CMK (cell line): ENCODE measurements around the gene DNAH1.

Source experiments
- DNase-seq: peaks from one replicate; pipeline ENCODE4 v3.0.0-alpha.2; 2010; ENCODE audit warnings: low read depth

The DNAH1 gene

DNA sequence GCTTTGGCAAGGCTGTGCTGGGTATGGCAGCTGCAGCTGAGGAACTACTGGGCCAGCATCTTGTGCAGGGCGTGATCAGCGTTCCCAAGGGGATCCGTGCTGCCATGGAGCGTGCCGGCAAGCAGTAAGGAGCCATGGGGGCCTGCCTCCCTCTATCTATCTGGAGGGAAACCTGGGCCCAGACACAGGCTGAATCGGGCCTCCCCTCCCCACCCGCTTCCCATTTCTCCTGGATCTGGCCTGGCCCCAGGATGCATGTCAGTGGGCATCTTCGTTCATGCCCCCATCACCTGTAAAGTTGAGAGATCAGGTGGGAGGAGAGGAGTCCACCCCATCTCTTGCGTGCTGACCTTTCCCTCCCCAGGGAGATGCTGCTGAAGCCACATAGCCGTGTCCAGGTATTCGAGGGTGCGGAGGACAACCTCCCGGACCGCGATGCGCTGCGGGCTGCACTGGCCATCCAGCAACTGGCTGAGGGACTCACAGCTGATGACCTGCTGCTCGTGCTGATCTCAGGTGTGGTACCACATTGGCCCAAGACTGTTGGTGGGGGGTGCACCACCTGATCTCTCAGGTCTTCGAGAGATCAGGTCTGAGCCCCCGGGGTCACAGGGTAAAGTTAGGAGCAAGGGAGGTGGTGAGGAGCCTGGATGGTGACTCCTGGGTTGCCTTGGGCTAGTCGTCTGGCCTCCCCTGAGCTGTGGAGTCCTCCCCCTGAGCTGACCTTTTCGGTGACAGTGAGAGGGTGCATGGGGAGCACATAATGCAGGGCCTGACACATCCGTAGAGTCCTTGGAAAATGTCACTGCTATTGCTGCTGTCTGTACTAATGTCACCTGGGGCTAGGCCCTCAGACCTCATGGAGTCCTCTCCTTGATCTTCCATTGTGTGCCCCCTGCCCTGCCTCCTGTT lies 25.3 kb upstream of the DNAH1 start:
- no peak for DNase-seq

DNA sequence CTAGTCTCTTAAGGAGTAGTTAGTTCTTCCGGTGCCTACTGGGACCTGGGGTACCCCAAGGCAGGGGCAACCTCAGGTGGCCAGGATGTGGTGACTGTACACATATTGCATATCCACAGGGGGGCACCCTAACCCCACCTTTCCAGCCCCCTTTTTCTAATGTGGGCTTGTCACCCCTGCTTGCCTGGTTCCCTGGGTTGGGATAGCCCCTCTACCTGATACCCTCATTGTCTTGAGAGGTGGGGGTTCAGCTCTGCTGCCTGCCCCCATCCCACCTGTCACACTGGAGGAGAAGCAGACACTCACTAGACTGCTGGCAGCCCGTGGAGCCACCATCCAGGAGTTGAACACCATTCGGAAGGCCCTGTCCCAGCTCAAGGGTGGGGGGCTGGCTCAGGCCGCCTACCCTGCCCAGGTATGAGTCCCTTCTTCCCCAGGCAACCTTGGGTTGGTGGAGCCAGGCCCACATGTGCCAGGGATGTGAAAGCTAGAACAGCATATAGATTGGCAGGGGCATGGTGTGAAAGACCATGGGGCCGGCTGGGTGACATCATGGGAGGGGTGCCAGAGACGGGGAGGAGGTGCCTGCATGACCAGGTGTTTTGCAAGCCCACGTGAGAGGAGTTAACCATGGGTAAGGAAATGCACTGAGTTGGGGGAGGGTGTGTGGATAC lies 24.5 kb upstream of the DNAH1 start:
- DNase-seq, result no peak

DNA sequence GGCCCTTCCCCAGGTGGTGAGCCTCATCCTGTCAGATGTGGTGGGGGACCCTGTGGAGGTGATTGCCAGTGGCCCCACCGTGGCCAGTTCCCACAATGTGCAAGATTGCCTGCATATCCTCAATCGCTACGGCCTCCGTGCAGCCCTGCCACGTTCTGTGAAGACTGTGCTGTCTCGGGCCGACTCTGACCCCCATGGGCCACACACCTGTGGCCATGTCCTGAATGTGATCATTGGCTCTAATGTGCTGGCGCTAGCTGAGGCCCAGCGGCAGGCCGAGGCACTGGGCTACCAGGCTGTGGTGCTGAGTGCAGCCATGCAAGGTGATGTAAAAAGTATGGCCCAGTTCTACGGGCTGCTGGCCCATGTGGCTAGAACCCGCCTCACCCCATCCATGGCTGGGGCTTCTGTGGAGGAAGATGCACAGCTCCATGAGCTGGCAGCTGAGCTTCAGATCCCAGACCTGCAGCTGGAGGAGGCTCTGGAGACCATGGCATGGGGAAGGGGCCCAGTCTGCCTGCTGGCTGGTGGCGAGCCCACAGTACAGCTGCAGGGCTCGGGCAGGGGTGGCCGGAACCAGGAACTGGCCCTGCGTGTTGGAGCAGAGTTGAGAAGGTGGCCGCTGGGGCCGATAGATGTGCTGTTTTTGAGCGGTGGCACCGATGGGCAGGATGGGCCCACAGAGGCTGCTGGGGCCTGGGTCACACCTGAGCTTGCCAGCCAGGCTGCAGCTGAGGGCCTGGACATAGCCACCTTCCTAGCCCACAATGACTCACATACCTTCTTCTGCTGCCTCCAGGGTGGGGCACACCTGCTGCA lies 23.7 kb upstream of the DNAH1 start:
- DNase-seq, result no peak

DNA sequence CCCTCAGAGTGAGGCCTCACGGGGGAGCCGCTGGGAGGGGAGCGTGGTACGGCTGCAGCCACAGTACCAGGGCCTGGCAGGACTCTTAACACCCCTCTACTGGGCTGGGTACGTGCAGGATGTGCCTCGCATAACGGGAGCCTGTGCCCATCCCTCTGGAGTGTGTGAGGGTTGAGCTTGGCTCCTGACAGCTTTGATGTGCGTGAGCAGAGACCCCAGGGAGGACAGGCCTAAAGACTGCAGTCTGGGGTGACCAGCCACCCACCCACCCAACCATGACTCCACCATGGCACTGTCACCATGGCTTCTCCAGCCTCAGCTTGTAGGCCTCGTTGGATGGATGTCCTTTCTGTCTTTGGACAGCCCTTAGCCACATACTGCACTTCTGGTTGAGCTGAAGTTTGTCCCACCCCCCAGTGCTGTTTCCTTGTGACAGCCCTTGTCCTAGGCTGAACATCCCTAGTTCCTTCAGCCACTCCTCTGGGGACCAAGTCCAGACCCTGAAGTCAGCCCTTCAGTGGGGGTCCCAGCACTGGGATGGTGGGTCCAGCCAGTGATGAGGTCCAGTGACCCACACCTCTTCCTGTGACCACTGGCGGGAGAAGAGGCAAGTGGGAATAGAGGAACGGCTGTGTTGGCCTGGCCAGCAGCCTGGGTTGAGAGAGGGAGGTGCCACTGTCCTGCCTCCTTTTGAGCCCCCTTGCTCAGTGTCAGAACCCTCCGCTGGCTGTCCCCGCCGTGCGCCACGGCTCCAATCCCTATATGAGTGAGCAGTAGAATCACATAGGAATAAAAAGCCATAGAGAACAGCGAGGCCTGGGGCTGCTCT lies 22.4 kb upstream of the DNAH1 start:
- no peak for DNase-seq

DNA sequence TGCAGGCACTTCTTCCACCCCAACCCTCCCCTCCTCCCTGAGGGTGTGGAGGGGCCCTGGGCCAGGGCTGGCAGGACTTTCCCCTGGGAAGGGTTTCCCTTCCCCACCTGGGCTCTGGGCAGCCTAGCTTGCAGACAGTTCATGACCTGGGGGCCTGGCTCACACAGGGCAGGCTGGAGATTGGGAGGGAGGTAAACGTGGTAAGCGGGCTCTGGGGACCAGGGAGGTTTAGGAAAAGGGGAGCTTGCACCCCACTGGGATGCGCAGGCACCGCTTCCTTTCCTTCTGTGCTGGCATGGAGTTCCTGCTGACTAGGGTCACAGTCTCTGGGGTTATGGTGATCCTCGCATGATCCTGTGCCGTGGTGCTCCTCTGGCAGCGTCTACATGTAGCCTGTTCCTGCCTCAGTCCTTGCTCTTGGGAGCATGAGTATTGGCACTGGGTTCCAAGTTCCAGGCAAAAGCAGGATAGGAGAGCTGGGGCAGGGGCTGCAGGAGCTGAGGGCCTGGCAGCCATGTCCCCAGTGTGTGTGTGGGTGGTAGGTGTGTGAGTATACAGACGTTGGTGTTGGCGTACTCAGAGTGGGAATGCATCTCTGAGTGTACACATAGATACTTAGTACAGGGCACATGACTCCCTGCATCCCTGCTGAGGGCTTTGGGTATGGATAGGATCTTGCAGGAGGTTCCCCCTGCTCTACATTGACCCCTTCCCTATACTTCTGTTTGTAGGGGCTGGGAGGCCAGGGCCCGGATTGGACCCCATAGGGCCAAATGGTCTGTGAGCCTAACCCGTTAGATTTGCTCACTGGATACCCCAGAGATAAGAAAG lies 21.6 kb upstream of the DNAH1 start:
- no peak for DNase-seq

DNA sequence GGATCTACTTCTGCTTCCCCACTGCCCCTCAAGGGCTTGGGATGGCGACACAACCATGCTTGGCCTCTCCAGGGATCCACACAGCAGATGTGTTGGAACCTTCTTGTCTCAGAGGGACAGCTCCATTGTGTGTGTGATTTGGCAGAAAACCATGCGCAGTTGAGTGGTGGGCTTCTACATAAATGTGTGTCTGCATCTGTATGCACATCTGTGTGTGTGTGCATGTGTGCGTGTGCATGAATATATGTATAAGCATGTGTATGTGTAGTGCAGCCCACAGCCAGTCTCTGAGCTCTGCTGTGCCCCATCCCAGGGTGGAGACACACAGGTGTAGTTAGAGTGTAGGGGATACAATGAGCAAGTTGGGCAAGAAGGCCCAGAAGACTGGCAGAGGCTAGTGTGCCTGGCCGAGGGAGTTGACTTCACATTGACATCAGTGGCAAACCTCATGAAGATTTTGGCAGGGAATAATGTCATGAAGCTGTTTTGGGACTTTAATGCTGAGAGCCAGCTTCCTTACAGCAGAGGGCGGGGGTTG lies 20.4 kb upstream of the DNAH1 start:
- DNase-seq, result no peak

DNA sequence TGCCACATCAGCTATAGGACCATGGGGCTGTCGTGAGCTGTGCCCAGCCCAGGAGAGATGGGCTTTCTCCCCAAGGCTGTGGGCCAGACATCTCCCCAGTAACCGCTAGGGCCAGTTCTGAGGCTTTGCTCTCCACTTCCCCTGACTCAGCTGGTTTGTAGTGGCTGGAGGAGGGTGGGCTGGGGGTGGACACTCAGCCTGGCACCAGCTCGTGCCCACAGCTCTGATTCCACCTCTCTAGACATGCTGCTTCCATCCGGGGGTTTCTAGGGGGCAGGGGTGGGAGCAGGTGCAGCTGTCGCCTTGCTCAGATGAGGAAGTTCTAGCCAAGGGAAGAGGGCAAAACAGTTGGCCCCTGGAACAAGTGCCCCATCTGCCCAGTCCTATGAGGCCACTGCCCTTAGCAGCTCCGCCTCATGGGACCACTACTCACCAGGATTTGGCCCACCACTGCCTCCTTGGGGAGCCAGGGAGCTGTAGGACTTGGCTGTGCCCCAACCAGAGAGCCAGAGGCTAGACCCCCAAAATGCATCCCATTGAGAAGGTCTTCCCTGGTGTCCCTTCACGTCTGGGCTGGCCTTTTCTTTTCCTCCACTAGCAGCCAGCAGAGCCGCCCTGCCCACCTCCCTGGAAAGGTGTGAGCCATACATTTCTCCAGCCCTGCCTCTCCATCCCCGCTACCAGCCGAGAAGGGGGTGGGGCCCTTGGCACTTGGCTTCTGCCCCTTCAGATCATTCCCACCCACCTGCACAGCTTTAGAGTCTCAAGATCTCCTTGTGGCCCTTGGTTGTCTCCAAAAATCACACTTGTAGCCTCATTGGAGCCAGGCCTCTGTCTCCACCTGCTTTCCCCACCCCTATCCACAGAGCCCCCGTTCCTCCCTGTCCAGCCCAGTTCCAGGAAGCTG lies 18.6 kb upstream of the DNAH1 start:
- DNase-seq, result no peak

DNA sequence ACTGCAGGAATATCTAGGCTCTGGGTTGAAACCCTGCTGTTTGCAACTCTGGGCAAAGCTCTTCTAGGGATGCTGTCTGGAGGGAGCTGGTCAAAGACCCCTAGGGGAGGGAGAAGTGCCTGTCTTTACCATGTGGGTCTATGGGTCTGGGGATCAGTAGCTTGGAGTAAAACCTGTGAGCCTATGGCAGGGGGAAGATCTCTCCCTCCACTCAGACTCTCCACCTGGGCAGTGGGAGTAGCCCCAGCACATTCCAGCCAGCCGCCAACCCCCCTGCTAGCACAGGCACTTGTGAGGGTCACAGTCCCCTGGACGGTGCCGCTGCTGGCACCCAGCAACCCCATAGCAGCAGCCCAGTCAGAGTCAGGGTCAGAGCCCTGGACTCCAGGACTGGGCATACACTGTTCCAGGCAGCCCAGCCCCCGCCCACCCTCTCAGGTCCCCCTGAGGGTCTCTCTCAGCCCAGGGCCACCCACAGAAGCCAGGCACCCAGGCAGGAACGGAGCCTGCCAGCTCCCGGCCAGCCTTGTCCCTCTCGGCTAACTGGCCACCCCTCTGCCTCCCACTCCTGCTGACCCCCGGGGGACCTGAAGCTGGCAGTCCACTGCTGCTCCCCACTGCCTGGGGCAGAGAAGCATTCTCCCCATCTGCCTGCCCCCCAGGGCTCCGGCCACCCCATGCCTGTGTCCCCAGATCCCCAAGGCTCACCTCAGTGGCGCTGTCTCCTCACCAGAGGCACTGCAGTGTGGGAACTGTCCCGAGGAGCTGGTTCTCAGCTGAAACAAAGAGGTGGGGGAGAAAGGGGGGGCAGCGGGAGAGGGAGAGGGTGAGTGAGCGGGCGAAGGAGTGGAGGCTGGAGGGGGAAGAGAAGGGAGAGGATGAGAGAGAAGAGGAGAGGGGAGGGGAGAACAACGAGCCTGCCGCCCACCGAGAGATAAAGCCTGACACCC lies 17.7 kb upstream of the DNAH1 start:
- DNase-seq, result no peak

DNA sequence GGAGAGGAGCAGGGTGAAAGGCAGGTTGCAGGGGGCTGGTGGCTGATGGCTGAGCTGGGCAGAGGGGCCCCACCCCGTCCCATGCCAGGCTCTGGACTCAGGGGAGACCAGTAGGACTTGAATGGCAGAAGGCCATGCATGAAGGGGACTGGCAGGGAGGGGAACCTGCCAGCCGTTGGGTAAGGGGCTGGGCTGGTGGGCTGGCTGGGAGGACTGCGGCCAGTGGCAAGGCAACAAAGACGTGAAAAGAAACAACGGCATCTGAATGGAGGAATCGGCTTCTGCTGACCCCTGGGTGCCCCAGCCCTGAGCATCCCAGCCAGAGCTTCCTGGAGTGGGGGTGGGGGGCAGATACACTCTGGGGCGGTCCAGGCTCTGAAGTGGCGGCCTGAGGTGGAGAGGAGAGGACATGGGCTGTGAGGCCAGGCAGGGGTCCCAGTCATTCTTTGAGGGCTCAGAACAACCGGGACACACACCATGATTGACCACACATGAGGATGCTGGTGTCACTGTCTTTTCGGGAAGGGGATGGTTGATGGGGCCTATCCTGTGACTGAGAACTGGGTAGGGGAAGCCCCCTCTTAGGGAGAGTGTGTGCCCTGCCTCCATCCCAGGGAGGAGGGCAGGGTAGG lies 16.8 kb upstream of the DNAH1 start:
- no peak for DNase-seq

DNA sequence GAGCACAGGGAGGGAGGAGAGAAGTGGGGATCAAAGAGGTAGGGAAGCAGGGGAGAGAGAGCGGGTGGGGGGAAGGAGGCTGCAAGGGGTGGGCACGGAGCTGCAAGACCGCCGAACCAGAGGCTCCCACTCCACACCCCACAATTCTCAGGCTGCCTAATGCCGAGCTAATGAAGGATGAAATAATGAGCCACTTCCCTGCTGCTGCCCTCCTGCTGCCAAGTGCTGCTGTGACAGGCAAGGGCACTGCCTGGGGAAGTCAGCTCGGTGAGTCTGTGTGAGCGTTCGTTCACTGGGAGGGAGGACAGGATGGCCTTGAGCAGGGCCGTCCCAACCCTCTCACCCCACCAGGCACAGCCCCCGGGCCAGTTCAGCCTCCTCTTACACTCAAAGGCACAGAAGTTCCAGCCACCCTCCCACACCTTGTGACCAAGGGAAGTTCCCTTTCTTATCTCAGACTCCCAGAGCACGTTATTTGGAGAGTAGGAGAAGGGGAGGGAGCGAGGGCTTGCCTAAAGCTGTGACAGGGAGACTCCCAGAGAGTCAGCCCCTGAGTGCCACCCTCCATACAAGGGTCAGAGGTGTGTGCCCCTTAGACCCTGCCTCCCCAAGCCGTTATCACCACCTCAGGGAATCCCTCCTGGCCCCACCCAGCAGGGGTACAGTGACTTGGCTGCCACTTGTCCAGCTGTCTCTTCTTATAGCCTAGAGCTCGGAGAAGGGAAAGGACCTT lies 16.1 kb upstream of the DNAH1 start:
- DNase-seq, result peak; percentile 96

DNA sequence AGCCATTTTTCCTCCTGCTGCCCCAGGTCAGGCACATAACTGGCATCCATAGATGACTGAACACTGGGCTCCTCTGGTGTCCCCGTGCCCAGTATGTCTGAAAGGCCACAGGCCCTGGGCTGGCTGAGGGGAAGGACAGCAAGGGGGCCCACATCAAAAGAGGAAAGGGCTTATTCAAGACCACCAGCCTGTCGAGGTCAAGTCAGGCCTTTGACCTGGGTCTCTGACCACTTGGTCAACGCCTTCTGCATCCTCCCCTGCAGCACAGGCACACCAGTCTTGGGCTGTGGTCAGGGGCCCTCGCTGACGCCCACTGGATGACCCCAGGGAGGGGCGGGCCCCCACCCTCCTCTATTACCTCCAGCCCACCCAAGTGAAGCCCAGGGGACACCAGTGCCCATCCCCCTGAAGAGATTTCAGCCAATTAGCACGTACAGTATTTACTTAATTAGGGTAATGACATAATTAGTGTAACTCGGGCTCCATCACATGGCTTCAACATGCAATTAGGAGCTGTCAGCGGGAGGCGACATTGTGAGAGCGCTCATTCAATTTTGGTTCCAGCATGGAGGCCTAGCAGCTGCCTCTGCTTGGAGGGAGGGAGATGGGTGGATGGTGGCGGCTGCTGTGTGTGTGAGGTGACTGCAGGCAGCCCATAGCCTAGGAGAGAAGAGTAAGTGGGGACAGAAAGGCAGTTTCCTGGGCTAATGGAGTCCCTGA lies 13.5 kb upstream of the DNAH1 start:
- DNase-seq, result no peak

DNA sequence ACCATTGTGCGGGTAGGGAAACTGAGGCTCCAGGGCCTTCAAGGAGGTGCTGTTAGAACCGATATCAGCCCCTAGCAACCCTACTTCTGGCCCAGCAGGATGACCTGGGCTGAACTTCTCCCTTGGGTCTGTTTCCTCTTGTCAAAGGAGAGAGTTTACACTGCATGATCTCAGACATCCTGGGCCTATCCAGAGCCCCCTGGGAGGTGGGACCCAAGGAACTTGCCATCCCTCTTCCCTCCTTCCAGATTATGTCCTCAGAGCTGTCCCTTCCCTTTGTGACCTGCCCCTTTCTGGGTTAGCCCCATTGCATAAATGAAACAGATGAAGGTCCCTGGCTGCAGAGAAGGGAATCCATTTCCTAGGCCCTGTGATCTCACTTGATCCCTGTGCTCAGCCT lies 12.3 kb upstream of the DNAH1 start:
- no peak for DNase-seq

DNA sequence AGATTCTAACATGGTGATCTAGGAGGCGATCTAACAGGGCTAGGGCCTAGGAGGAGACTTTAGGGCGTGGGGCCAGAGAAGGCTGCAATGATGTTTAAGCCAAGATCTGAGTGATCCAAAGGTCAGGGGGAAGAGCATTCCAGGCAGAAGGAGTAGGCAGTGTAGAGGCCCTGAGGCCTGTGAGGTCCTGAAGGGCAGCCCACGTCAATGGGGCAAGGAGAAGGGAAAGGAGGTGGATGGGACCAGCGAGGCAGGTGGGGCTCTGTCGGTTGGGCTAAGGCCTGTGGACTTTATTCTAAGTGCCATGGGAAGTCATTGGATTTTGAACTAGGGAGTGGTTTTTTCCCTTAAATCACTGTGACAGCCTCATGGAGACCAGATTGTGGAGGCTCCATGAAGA lies 10.2 kb upstream of the DNAH1 start:
- no peak for DNase-seq

DNA sequence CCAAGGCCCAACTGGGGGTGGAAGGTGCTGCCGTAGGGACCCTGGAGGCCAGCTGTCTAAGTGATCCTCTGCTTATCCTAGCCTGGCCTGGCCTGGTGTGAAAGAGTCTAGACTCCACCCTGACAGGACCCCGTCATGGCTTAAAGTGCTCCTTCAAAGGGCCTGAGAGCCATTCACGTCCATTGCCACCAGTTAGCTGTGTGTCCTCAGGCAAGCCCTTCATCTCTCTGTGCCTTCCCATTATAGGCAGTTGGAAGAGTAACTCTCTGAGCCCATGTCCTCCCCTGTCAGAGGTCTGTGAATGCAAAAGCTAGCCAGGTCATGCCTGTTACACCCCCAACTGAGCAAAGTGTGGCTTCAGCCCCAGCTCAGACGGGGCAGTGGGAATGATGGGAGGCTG lies 9.1 kb upstream of the DNAH1 start:
- no peak for DNase-seq

DNA sequence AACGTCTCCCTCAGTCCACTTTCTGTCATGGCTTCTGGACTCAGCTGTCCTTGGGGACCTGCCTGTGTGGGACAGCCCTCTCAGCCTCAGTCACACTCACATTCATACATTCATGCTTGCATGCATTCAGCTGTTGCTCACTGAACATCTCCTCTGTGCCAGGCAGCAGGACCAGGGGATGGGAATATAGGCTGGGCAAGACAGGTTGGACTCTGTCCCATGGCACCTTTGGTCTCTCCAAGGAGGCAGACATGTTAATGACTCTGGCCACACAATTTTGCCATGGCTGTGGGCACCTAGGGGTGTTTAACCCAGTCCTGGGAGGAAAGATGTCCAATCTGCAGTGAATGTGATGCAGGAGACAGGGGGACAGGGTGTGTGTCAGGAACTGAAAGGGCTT lies 7.8 kb upstream of the DNAH1 start:
- no peak for DNase-seq

DNA sequence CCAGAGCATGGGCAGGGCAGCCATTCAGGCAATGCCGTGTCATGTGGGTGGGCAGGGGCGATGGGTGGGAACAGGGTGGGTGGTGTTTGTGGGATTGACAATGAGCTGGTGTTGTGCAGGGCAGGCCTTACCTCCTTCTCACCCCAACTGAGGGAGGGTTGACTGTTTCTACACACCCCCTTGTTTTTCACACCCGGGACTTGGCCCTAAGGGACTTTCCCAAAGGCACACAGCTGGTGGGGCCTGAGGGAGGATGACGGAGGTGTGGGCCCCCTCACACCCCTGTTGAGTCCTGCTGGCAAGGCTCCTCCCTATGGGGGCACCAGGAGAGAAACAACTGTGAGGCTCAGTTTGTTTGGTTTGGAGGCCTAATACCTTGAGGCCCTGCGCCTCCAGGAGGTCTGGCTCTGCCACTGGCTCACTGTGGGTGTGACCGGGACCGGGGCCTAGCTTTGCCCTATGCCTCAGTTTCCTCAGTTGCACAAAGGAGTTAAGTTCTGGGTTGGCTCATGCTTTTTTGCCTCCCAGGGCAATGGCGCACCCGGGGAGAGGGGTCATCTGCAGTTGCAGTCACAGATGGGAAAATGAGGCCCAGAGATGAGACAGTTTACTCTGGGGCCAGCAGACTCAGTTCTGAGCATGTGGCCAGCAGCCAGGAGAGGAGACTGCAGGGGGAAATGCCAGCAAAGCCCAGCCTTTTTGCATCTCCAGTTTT lies 5.1 kb upstream of the DNAH1 start:
- no peak for DNase-seq
